ENCODE results near the gene TSPOAP1. TPM values are rescaled to one million over a fixed set of nuclear protein-coding genes. Genes with fewer than 3 reads are reported as not detected.

TSPOAP1 gene
- total RNA-seq, 1 donor from 2014 or later = 31.4 TPM

DNA sequence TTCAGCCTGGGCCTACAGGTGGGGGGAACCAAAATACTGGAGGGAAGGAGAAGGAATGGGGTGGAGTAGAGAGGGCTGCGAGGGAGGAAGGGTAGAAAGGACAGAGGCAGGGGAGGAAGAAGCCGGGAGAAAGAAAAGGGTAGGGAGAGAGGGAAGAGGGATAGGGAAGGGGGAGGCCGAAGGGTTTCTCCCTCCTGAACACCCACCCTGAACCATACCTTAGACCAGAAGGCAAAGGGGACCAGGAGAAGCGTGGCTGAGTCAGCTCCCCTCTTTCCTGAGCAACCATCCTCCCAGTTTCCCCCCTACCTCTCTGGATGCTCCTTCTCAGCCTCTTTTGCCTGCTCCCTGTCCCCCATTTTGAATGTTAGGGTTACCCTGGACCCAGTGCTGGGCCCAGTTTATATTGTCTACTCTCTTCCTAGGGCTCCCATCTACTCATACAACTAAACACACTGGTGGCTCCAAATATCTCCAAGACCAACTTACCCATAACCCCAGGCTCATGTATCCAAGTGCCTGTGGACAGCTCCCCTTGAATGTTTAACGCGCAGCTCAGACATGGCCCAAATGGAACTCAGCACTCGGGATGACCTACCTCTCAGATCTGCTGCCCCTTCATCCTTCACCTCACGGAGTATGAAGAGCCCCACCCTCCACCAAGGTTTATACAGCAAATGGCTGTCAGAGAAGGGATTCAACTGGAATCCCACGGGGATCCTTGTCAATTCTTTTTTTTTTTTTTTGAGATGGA lies 7.8 kb downstream of the TSPOAP1 start:
- peak overlapping the region; percentile 53 for H3K27ac Mint-ChIP-seq
- H3K27me3 Mint-ChIP-seq (ENCODE audit: insufficient read depth) = no peaks in the 10 kb centered on the region

GRCh38 chr17:58320163-58320558 lies 8.4 kb downstream of the TSPOAP1 start:
- Mint-ChIP-seq H3K4me3 (no peak overlapping the region), H3K27ac (no peak overlapping the region), H3K9me3 (no peaks in the 10 kb centered on the region), H3K27me3 (ENCODE audit: insufficient read depth) (no peaks in the 10 kb centered on the region), H3K4me1 (ENCODE audit: low read depth) (peaks cover 17% of the 10 kb centered on the region), H3K36me3 (ENCODE audit: low read depth) (peaks cover 40% of the 10 kb centered on the region)
- intact Hi-C loops (cut with micrococcal nuclease) = no loop called here
- no peak for DNase-seq (ENCODE audit: low spot score)

More for the DNA sequence above, 7.8 kb downstream of the TSPOAP1 start:
- Mint-ChIP-seq H3K4me3 (no peak overlapping the region), H3K36me3 (ENCODE audit: low read depth) (peaks cover 35% of the 10 kb centered on the region), H3K4me1 (ENCODE audit: low read depth) (peaks cover 20% of the 10 kb centered on the region), H3K9me3 (no peaks in the 10 kb centered on the region)
- intact Hi-C loops (cut with micrococcal nuclease) = no loop called here
- no peak for DNase-seq (ENCODE audit: low spot score)

DNA sequence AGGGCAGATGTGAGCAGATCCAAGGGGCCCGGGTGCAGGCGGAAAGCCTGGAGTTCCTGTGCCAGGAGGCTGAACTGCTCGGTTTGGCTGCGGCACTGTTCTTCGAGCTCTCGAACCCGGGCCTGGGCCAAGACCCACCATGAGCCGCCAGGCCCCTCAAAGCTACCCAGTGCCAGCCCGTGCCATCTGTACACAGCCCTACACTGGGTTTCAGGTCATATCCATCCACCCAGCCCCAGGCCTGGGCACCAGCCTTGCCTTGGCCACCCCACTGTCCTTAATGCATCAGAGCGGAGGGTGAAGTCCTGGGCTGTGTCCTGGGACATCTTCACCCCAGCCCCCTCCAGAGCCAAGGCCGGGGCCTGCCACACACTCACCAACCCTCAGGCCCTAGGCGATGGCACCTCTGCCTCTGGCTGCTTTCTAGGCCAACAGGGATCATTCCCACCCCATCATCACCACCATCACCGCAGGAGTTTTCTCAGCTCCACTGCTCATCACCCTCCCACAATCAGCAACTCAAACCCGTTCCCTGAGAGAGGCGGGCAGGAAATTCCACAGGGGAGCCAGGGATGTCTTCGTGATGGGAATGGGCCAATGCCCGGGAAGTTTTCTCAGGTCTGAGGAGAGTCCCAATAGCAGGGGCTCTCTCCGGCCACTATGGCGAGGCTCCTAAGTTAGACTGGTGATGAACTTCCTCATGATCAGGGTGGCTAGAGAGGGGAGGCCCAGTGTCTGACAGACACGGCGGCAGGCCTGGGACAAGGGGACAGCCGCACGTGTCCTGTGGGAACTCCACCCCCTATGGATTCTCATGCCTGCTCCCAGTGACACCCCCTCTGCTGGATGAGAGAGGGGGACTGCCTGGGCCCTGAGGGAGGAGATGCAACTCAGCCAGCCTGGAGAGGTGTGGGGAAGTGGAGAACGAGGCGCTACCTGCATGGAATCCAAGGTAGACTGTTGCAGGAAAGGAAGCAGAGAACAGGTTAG lies 9.1 kb downstream of the TSPOAP1 start:
- Mint-ChIP-seq H3K9me3 (no peaks in the 10 kb centered on the region), H3K36me3 (ENCODE audit: low read depth) (peaks cover 43% of the 10 kb centered on the region), H3K27ac (no peak overlapping the region), H3K4me1 (ENCODE audit: low read depth) (peaks cover 19% of the 10 kb centered on the region), H3K27me3 (ENCODE audit: insufficient read depth) (no peaks in the 10 kb centered on the region), H3K4me3 (no peak overlapping the region)
- DNase-seq (ENCODE audit: low spot score) = no peak
- intact Hi-C loops (cut with micrococcal nuclease) = no loop called here

- no peak for DNase-seq (ENCODE audit: low spot score)
- H3K9me3 Mint-ChIP-seq = no peaks in the 10 kb centered on the region
- intact Hi-C loops (cut with micrococcal nuclease) = no loop called here
- no peaks in the 10 kb centered on the region for H3K27me3 Mint-ChIP-seq (ENCODE audit: insufficient read depth)
- H3K27ac Mint-ChIP-seq = no peak overlapping the region
- peaks cover 27% of the 10 kb centered on the region for H3K4me1 Mint-ChIP-seq (ENCODE audit: low read depth)
- peaks cover 49% of the 10 kb centered on the region for H3K36me3 Mint-ChIP-seq (ENCODE audit: low read depth)
- no peak overlapping the region for H3K4me3 Mint-ChIP-seq
These were observed 9.9 kb downstream of the TSPOAP1 start for GRCh38 chr17:58318627-58319172.

DNA sequence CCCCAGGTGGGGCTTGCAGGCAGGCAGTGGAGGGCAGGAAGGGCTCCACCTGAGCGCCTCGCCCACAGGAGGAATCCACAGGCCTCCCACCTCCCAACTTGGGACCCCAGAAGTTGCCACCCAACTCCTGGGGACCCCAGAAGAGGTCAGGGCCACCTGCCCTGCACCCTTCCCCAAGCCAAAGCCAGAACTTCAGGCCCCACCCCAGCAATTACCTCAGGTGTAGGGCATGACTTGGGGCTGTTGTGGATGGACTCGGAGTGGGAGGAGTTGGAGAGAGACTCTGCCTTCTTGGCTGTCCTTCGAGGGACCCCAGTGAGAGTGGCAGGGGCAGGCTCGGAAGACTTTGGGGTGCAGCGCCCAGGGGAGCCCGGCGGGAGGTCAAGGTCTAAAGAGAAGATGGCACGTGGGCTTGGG lies 10.5 kb downstream of the TSPOAP1 start:
- H3K4me1 Mint-ChIP-seq (ENCODE audit: low read depth) = peaks cover 28% of the 10 kb centered on the region
- peaks cover 46% of the 10 kb centered on the region for H3K36me3 Mint-ChIP-seq (ENCODE audit: low read depth)
- no peak for DNase-seq (ENCODE audit: low spot score)
- H3K4me3 Mint-ChIP-seq = no peak overlapping the region
- H3K27ac Mint-ChIP-seq = peak overlapping the region; percentile 18
- intact Hi-C loops (cut with micrococcal nuclease) = no loop called here
- H3K27me3 Mint-ChIP-seq (ENCODE audit: insufficient read depth) = no peaks in the 10 kb centered on the region
- no peaks in the 10 kb centered on the region for H3K9me3 Mint-ChIP-seq

DNA sequence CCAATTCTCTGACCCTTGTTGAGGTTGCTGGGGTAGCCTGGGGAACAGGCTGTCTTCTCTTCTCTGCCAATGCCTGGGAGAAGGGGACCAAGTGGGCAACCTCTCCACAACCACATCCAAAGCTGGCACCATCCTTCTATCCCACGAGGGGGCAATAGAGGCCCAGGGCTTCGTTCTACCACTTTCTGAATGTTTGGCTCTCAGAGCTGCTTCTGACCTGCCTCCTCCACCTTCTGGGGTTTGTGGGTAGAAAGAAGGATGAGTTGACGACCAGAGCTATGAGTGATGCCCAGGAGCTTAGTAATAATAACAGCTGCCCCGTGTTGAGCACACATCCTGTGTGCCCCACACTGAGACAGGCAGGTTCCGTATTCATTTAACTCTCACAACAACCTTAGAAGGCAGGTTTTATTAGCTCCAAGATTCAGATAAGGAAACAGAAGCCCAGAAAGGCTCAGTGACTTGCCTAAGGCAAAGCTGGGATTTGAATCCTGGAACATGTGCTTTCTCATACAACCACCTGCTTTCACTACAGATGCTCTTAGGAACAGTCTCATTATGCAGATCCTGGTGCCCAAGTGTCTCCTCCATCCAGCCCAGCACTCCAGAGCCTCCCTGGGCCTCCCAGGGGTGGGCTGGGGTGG lies 11.1 kb downstream of the TSPOAP1 start:
- H3K4me3 Mint-ChIP-seq = no peak overlapping the region
- peaks cover 28% of the 10 kb centered on the region for H3K4me1 Mint-ChIP-seq (ENCODE audit: low read depth)
- H3K27ac Mint-ChIP-seq = peak overlapping the region; percentile 87
- peak; percentile 55 for DNase-seq (ENCODE audit: low spot score)
- peaks cover 47% of the 10 kb centered on the region for H3K36me3 Mint-ChIP-seq (ENCODE audit: low read depth)
- no peaks in the 10 kb centered on the region for H3K9me3 Mint-ChIP-seq
- intact Hi-C loops (cut with micrococcal nuclease) = loop anchor here (1.0 kb wide), 7 partner anchors 12 to 197 kb away; partner anchors contain the start of genes MTMR4, RNF43 and SUPT4H1
- H3K27me3 Mint-ChIP-seq (ENCODE audit: insufficient read depth) = no peaks in the 10 kb centered on the region

DNA sequence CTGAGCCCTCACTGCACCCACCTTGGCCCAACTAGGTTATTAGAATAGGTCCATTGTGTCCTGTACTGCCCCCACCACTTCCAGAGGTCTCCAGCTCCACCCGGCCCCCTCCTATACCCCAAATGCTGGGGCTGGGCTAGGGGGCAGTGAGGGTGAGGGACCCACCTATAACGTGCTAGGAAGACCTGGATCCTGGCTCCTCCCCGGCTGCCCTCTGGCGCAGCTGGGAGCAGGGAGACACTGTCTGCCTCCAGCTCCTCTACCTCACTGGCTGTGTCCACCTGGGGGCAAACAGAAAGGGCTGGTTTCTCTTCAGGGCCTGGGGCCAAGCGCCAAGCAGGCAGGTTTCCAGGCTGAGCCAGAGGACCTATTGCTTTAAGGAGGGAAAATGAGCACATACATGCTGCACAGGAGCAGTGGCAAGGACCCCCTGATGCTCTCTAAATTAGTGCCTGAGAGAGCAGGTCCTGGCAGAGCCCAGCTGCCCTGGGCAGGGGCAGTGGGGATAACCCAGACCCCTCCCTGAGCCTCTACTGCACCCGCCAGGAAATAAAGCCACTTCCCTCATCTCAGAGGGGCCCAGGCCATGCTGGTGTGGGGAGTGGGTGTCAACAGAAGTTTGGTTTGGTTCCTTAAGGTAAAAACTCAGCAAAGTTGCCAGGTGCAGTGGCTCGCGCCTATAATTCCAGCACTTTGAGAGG lies 12.2 kb downstream of the TSPOAP1 start:
- Mint-ChIP-seq H3K36me3 (ENCODE audit: low read depth) (peaks cover 38% of the 10 kb centered on the region), H3K9me3 (no peaks in the 10 kb centered on the region), H3K4me3 (no peak overlapping the region), H3K27ac (no peak overlapping the region), H3K27me3 (ENCODE audit: insufficient read depth) (no peaks in the 10 kb centered on the region), H3K4me1 (ENCODE audit: low read depth) (peaks cover 28% of the 10 kb centered on the region)
- DNase-seq (ENCODE audit: low spot score) = no peak
- intact Hi-C loops (cut with micrococcal nuclease) = no loop called here

DNA sequence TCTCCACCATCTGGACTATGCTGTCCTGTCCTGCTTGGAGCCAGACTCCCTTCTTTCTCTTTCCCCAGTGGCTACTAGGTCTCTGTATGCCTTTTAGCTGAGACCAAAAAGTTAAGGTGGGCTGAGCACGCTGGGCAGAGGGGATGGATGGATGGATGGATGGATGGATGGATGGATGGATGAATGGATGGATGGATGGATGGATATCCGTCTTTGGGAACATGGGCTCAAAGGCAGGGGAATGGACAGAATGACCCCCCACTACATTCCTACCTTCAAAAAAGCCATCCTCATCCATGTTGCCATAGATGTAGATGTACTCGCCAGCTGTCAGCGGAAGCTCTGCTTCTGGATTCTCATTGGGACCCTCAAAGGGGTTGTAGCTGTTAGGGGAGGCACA lies 12.8 kb downstream of the TSPOAP1 start:
- no peaks in the 10 kb centered on the region for H3K9me3 Mint-ChIP-seq
- H3K4me3 Mint-ChIP-seq = no peak overlapping the region
- intact Hi-C loops (cut with micrococcal nuclease) = no loop called here
- peak overlapping the region; percentile 2 for H3K27ac Mint-ChIP-seq
- H3K36me3 Mint-ChIP-seq (ENCODE audit: low read depth) = peaks cover 35% of the 10 kb centered on the region
- no peaks in the 10 kb centered on the region for H3K27me3 Mint-ChIP-seq (ENCODE audit: insufficient read depth)
- DNase-seq (ENCODE audit: low spot score) = no peak
- peaks cover 28% of the 10 kb centered on the region for H3K4me1 Mint-ChIP-seq (ENCODE audit: low read depth)

GRCh38 chr17:58315281-58315711 lies 13.3 kb downstream of the TSPOAP1 start:
- Mint-ChIP-seq H3K4me3 (no peak overlapping the region), H3K9me3 (no peaks in the 10 kb centered on the region), H3K27ac (peak overlapping the region; percentile 2), H3K27me3 (ENCODE audit: insufficient read depth) (no peaks in the 10 kb centered on the region), H3K36me3 (ENCODE audit: low read depth) (peaks cover 35% of the 10 kb centered on the region), H3K4me1 (ENCODE audit: low read depth) (peaks cover 28% of the 10 kb centered on the region)
- intact Hi-C loops (cut with micrococcal nuclease) = no loop called here
- no peak for DNase-seq (ENCODE audit: low spot score)

DNA sequence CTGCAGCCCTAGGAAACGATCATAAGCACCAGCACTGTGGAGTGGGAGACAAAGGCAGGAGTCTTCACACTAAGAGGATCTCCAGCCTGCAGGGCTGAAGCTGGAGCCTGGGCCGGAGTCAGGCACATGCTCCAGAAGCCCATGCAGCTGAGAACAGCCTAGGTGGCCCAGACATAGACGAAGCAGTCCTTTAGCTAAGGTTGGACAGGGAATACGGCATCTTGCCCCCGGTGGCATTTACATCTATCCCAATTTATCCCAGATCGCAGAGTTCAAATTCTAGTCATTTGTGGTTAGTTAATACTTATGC lies 13.9 kb downstream of the TSPOAP1 start:
- Mint-ChIP-seq H3K27ac (peak overlapping the region; percentile 18), H3K36me3 (ENCODE audit: low read depth) (peaks cover 33% of the 10 kb centered on the region), H3K9me3 (no peaks in the 10 kb centered on the region), H3K27me3 (ENCODE audit: insufficient read depth) (no peaks in the 10 kb centered on the region), H3K4me3 (no peak overlapping the region), H3K4me1 (ENCODE audit: low read depth) (peaks cover 24% of the 10 kb centered on the region)
- no peak for DNase-seq (ENCODE audit: low spot score)
- intact Hi-C loops (cut with micrococcal nuclease) = no loop called here

DNA sequence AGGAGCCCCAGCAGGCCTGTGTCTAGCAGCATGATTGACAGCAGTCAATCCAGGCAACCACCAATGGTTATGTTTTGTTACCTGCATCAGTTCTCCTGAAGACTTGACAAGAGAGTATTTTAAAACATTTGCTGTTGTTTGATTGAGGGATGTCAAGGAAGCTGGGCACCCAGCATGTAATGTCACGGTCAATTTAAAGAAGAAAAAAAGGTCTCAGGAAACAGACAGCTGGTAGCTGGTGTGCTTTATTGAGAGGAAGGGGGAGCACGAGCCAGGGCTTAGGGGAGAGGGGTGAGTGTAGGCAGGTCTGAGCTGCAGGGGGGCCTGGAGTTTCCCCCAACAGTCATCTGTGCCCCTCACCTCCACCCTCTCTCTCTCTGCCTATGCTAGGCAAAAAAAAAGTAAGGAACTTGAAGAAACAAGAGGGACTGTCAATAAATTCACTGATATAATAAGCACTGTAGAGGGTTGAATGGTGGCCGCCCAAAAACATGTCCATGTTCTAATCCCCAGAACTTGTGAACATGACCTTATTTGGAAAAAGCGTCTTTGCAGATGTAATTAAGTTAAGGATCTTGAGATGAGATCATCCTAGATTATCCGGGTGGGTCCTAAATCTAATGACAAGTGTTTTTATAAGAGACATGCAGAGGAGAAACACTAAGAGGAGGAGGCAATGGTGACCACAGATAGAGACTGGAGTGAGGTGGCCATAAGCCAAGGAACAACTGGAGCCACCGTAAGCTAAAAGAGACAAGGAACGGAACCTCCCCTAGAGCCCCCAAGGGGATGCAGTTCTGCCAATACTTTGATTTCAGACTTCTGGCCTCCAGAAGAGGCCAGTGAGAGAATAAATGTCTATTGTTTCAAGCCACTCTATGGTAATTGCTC lies 14.5 kb downstream of the TSPOAP1 start:
- DNase-seq (ENCODE audit: low spot score) = no peak
- Mint-ChIP-seq H3K36me3 (ENCODE audit: low read depth) (peaks cover 36% of the 10 kb centered on the region), H3K4me1 (ENCODE audit: low read depth) (peaks cover 22% of the 10 kb centered on the region), H3K27ac (peak overlapping the region; percentile 18), H3K4me3 (no peak overlapping the region), H3K9me3 (no peaks in the 10 kb centered on the region), H3K27me3 (ENCODE audit: insufficient read depth) (no peaks in the 10 kb centered on the region)
- intact Hi-C loops (cut with micrococcal nuclease) = no loop called here
